Measurements from ENCODE around the gene SIN3B. TPM values are rescaled to one million over a fixed set of nuclear protein-coding genes. Genes with fewer than 3 reads are reported as not detected.

SIN3B gene
- total and polyA plus RNA-seq, 9 of the 15 experiments (the other 6 are each of a cell fraction or from before 2014, with no cell fraction given), result 0.51 to 34.2 (median 14.3) TPM

- TF ChIP-seq ZNF639 (CRISPR knock-in tag; conservative IDR thresholded peaks at IDR 0.05 in 1 of 2, IDR thresholded peaks at IDR 0.05 in 1 of 2) (no peak), POLR3A (IDR thresholded peaks at IDR 0.05; ENCODE audit: borderline replicate concordance, extremely low read depth, insufficient read depth, insufficient read length) (no peak), ZNF444 (CRISPR knock-in tag; IDR thresholded peaks at IDR 0.05) (no peak), RB1 (IDR thresholded peaks at IDR 0.05; ENCODE audit: low read depth) (no peak), ZNF277 (CRISPR knock-in tag; IDR thresholded peaks at IDR 0.05; ENCODE audit: borderline replicate concordance) (no peak), TAF1 (IDR thresholded peaks at IDR 0.05; ENCODE audit: control insufficient read depth, extremely low read depth, insufficient read depth, low read length, severe bottlenecking) (no peak), MCM7 (IDR thresholded peaks at IDR 0.05) (no peak), ZNF197 (CRISPR knock-in tag; IDR thresholded peaks at IDR 0.05; ENCODE audit: low read depth) (no peak), EP400 (IDR thresholded peaks at IDR 0.05) (peak; percentile 50), PREB (CRISPR knock-in tag; IDR thresholded peaks at IDR 0.05) (no peak), ZNF184 (CRISPR knock-in tag; IDR thresholded peaks at IDR 0.05) (no peak), GATA2 (CRISPR knock-in tag; IDR thresholded peaks at IDR 0.05) (no peak), SAP30 (IDR thresholded peaks at IDR 0.05; ENCODE audit: borderline replicate concordance, insufficient read depth, low read depth, low read length, poor library complexity, severe bottlenecking) (no peak), ZNF592 (IDR thresholded peaks at IDR 0.05) (peak; percentile 71; the same call in 1 of the 2 replicates), IRF2 (CRISPR knock-in tag; IDR thresholded peaks at IDR 0.05) (no peak), PHF20 (IDR thresholded peaks at IDR 0.05; ENCODE audit: partially characterized antibody) (no peak), NCOA4 (IDR thresholded peaks at IDR 0.05; ENCODE audit: partially characterized antibody) (no peak), GTF2F1 (IDR thresholded peaks at IDR 0.05; ENCODE audit: low read depth, low read length) (no peak), NR4A1 (CRISPR knock-in tag; IDR thresholded peaks at IDR 0.05) (no peak), NR4A1 (tag; IDR thresholded peaks at IDR 0.05) (peak; percentile 31; the same call in 1 of the 2 replicates), SMARCA5 (IDR thresholded peaks at IDR 0.05) (no peak)
These were observed 57.2 kb downstream of the SIN3B start (continued) for GRCh38 chr19:16886305-16886880.
